SJSA1 (cell line): ENCODE data around the gene NEURL2. TPM values are rescaled to one million over a fixed set of nuclear protein-coding genes. Genes with fewer than 3 reads are reported as not detected.

Experiments used
- DNase-seq, 2 experiments: peaks; one replicate each; pipeline ENCODE4 v3.0.0-alpha.2; 2015 to 2020; ENCODE audit warnings: low spot score in 2 of 2, low read depth in 1 of 2
- H3K27ac ChIP-seq: fragments of 250-450 bp; sonication (Bioruptor Pico); 2 replicates; pipeline ENCODE4 v1.5.1; 2020; ENCODE audit warnings: mild to moderate bottlenecking, moderate library complexity
- H3K27me3 ChIP-seq: fragments of 250-450 bp; sonication (Bioruptor Pico); replicated peaks from 2 replicates; pipeline ENCODE4 v1.5.1; 2020; ENCODE audit warnings: mild to moderate bottlenecking, moderate library complexity
- H3K36me3 ChIP-seq: fragments of 250-450 bp; sonication (Bioruptor Pico); 2 replicates; pipeline ENCODE4 v1.5.1; 2020; ENCODE audit warnings: mild to moderate bottlenecking
- H3K4me1 ChIP-seq: fragments of 250-450 bp; sonication (Bioruptor Pico); replicated peaks from 2 replicates; pipeline ENCODE4 v1.6.1; 2021; ENCODE audit warnings: mild to moderate bottlenecking
- H3K4me3 ChIP-seq: fragments of 250-450 bp; sonication (Bioruptor Pico); 2 replicates; pipeline ENCODE4 v1.5.1; 2020; ENCODE audit warnings: mild to moderate bottlenecking
- H3K9me3 ChIP-seq: fragments of 250-450 bp; sonication (Bioruptor Pico); replicated peaks from 2 replicates; pipeline ENCODE4 v1.5.1; 2020; ENCODE audit warnings: mild to moderate bottlenecking
- total RNA-seq: library from RNA; depleted of rRNA; stranded (reverse); fragments of >200 nt; shearing (Covaris generic); gene quantifications from 2 replicates; pipeline ENCODE4 v1.2.3, GENCODE V29; 2014

The NEURL2 gene
- total RNA-seq, 1 experiment from 2014 or later = 1.9 TPM

- Histone ChIP-seq H3K4me3 (no peak overlapping the region), H3K27ac (no peak overlapping the region), H3K27me3 (no peaks in the 10 kb centered on the region), H3K4me1 (peaks cover 8% of the 10 kb centered on the region), H3K9me3 (no peaks in the 10 kb centered on the region), H3K36me3 (0 out of 2 replicates have a peak, but pooled peaks cover 5% of the 10 kb centered on the region)
- no peak for DNase-seq
These were observed 29.6 kb downstream of the NEURL2 start for GRCh38 chr20:45861221-45862075.

- no peak overlapping the region for H3K27ac ChIP-seq
- no peak overlapping the region for H3K4me3 ChIP-seq
- H3K36me3 ChIP-seq = 0 out of 2 replicates have a peak, but pooled peaks cover 5% of the 10 kb centered on the region
- H3K9me3 ChIP-seq = no peaks in the 10 kb centered on the region
- peaks cover 15% of the 10 kb centered on the region for H3K4me1 ChIP-seq
- no peaks in the 10 kb centered on the region for H3K27me3 ChIP-seq
- no peak for DNase-seq
These were observed 30.3 kb downstream of the NEURL2 start for GRCh38 chr20:45860560-45861220.

- no peak overlapping the region for H3K4me3 ChIP-seq
- no peaks in the 10 kb centered on the region for H3K27me3 ChIP-seq
- H3K4me1 ChIP-seq = peaks cover 15% of the 10 kb centered on the region
- no peak for DNase-seq
- H3K9me3 ChIP-seq = no peaks in the 10 kb centered on the region
- H3K36me3 ChIP-seq = peaks cover 8% of the 10 kb centered on the region
- H3K27ac ChIP-seq = no peak overlapping the region
These were observed 31.1 kb downstream of the NEURL2 start for GRCh38 chr20:45859916-45860315.

DNA sequence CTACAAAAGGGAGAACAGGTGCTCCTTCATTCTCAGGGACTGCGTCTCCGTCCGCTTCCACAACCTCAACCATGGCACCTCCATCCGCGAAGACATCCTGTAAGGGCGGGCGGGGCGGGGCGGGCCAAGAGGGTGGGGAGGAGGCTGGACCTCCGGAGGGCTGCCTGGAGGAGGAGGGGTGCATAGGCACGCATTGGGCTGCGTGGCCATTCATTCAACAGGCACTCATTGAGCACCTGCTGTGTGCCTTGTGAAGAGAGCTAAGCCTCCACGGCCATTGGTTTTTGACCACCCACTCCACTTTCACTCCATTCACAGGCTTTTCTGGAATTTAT, 33.2 kb downstream of the NEURL2 start:
- peak overlapping the region; percentile 64 for H3K4me3 ChIP-seq
- H3K27me3 ChIP-seq = no peaks in the 10 kb centered on the region
- H3K9me3 ChIP-seq = no peaks in the 10 kb centered on the region
- DNase-seq = no peak
- H3K36me3 ChIP-seq = peaks cover 19% of the 10 kb centered on the region
- peaks cover 15% of the 10 kb centered on the region for H3K4me1 ChIP-seq
- 0 out of 2 replicates have a peak overlapping the region, but pooled peaks have one; percentile 37 for H3K27ac ChIP-seq

DNA sequence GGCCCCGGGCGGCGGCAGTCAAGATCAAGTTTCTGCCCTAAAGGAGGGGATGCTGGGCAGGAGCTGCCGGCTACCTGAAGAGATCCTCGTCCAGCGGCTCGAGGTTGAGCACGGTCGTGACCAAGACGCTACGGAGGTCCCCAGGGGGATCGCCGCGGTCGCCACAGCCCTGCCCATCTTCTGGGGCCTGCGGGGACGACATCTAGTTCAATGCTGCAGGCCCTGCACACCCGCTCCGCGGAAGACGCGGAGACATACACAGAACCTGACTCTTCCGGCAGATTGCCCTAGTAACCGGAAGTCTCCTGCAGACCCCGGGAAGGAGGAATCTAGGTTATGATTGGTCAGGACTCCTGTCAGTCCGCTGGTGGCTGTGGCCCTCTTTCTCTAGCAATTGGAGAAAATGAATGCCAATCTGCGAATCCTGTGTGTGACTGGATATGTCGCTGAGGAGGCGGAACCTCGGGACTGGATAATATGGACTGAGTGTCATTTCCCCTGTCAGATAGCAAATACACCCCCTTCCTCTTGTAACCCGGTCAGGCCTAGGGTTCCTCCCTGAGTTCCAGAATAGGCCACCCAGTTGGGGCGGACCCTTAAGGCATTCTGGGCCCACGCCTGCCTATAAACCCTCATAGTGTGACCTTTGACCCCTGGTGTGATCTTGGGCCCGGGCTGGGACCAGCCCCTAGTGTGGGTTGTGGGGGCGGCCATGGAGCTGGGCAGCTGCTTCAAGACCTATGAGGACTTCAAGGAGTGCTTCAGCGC, 33.7 kb downstream of the NEURL2 start, which contains the start of the genes ACOT8 and ZSWIM3:
ACOT8 (minus strand) TSS at position 279 of the 768 bp plus-strand sequence; CDS start at position 202, 77 bp downstream.
ZSWIM3 (plus strand) TSS at position 501 of the 768 bp plus-strand sequence; CDS start at position 713, 212 bp downstream.
- DNase-seq = peak; percentile 99
- Histone ChIP-seq H3K27me3 (no peaks in the 10 kb centered on the region), H3K4me1 (peaks cover 15% of the 10 kb centered on the region), H3K4me3 (peak within 1 kb of the TSS; percentile 64), H3K36me3 (peaks cover 21% of the 10 kb centered on the region), H3K27ac (0 out of 2 replicates have a peak within 1 kb of the TSS, but pooled peaks have one; percentile 37), H3K9me3 (no peaks in the 10 kb centered on the region)

- no peak overlapping the region for H3K4me3 ChIP-seq
- H3K36me3 ChIP-seq = peaks cover 33% of the 10 kb centered on the region
- H3K27me3 ChIP-seq = no peaks in the 10 kb centered on the region
- H3K27ac ChIP-seq = no peak overlapping the region
- H3K4me1 ChIP-seq = peaks cover 15% of the 10 kb centered on the region
- no peak for DNase-seq
- H3K9me3 ChIP-seq = no peaks in the 10 kb centered on the region
These were observed 37.5 kb downstream of the NEURL2 start for GRCh38 chr20:45853484-45853883.

GRCh38 chr20:45852326-45852725, 38.7 kb downstream of the NEURL2 start:
- no peaks in the 10 kb centered on the region for H3K27me3 ChIP-seq
- H3K36me3 ChIP-seq = peaks cover 40% of the 10 kb centered on the region
- H3K27ac ChIP-seq = no peak overlapping the region
- DNase-seq = no peak
- peaks cover 9% of the 10 kb centered on the region for H3K4me1 ChIP-seq
- H3K4me3 ChIP-seq = no peak overlapping the region
- no peaks in the 10 kb centered on the region for H3K9me3 ChIP-seq

DNA sequence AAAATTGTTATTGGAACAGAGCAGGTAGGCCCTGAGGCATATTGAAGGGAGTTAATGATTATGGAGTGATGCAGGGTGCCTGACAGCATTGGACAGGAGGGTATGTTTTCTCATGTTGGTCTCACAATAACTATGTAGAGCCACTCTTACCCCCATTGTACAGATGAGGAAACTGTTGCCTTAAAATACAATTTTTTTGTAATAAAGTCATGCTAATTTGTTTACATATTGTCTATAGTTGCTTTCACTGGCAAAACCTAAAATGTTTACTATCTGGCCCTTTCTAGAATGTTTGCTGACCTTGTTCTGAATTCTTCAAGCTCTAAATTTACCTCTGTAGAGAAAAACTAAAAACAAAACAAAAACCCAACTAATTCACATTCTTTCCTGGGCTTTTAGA, 39.5 kb downstream of the NEURL2 start:
- H3K4me3 ChIP-seq = no peak overlapping the region
- no peak for DNase-seq
- peaks cover 40% of the 10 kb centered on the region for H3K36me3 ChIP-seq
- H3K4me1 ChIP-seq = peaks cover 8% of the 10 kb centered on the region
- H3K27me3 ChIP-seq = no peaks in the 10 kb centered on the region
- H3K27ac ChIP-seq = no peak overlapping the region
- no peaks in the 10 kb centered on the region for H3K9me3 ChIP-seq

GRCh38 chr20:45850926-45851325, 40.1 kb downstream of the NEURL2 start:
- H3K36me3 ChIP-seq = peaks cover 44% of the 10 kb centered on the region
- H3K27ac ChIP-seq = no peak overlapping the region
- H3K4me3 ChIP-seq = no peak overlapping the region
- H3K9me3 ChIP-seq = no peaks in the 10 kb centered on the region
- no peak for DNase-seq
- H3K27me3 ChIP-seq = no peaks in the 10 kb centered on the region
- peaks cover 2% of the 10 kb centered on the region; the same call in 1 of the 2 replicates for H3K4me1 ChIP-seq

- H3K36me3 ChIP-seq = peaks cover 48% of the 10 kb centered on the region
- H3K9me3 ChIP-seq = no peaks in the 10 kb centered on the region
- H3K27ac ChIP-seq = no peak overlapping the region
These were observed 40.8 kb downstream of the NEURL2 start for GRCh38 chr20:45850238-45850637.

GRCh38 chr20:45848969-45849582, 41.9 kb downstream of the NEURL2 start:
- H3K4me3 ChIP-seq = no peak overlapping the region
- H3K27me3 ChIP-seq = no peaks in the 10 kb centered on the region
- no peaks in the 10 kb centered on the region for H3K4me1 ChIP-seq
- peaks cover 49% of the 10 kb centered on the region for H3K36me3 ChIP-seq
- no peak overlapping the region for H3K27ac ChIP-seq
- no peak for DNase-seq
- no peaks in the 10 kb centered on the region for H3K9me3 ChIP-seq

More at GRCh38 chr20:45850238-45850637, 40.8 kb downstream of the NEURL2 start:
- Histone ChIP-seq H3K4me3 (no peak overlapping the region), H3K4me1 (no peaks in the 10 kb centered on the region), H3K27me3 (no peaks in the 10 kb centered on the region)
- DNase-seq = no peak

GRCh38 chr20:45848421-45848820, 42.6 kb downstream of the NEURL2 start:
- no peak overlapping the region for H3K4me3 ChIP-seq
- H3K27me3 ChIP-seq = no peaks in the 10 kb centered on the region
- no peaks in the 10 kb centered on the region for H3K4me1 ChIP-seq
- H3K27ac ChIP-seq = no peak overlapping the region
- DNase-seq = no peak
- H3K9me3 ChIP-seq = no peaks in the 10 kb centered on the region
- H3K36me3 ChIP-seq = peaks cover 52% of the 10 kb centered on the region

- Histone ChIP-seq H3K27ac (no peak overlapping the region), H3K27me3 (no peaks in the 10 kb centered on the region), H3K36me3 (peaks cover 74% of the 10 kb centered on the region), H3K4me1 (no peaks in the 10 kb centered on the region), H3K9me3 (no peaks in the 10 kb centered on the region), H3K4me3 (no peak overlapping the region)
- no peak for DNase-seq
These were observed 45.6 kb downstream of the NEURL2 start for GRCh38 chr20:45845452-45845851.
